GM12878 (cell line): ENCODE data around the gene SLC34A1. TPM values are rescaled to one million over a fixed set of nuclear protein-coding genes. Genes with fewer than 3 reads are reported as not detected.

ENCODE experiments used
- ATAC-seq: fragments of 200-7000 bp; cut with Tn5 transposase; 3 replicates; pipeline ENCODE4 v1.9.1; 2020; ENCODE audit warnings: mild to moderate bottlenecking, moderate library complexity
- BruUV-seq: library from RNA; stranded (reverse); fragments of 400-500 nt; replicated peaks from 2 replicates; lab custom pipeline; 2021; lab: Mats Ljungman, UMichigan
- CTCF ChIA-PET: fragments of 300-600 bp; sonication (Branson Sonifier 250); formaldehyde crosslinking; extraction: SDS; loops from one replicate; lab custom pipeline; 2021; ENCODE audit warnings: inconsistent platforms; lab: Yijun Ruan, JAX
- POLR2A ChIA-PET: fragments of 350-600 bp; formaldehyde crosslinking; extraction: SDS; loops from one replicate; lab custom pipeline; 2021; ENCODE audit warnings: inconsistent platforms; lab: Charles Lee
- RAD21 ChIA-PET: fragments of 300-600 bp; sonication (Branson Sonifier 250); formaldehyde crosslinking; loops from one replicate; lab custom pipeline; 2023; ENCODE audit warnings: antibody characterized with exemption; ENCODE audit not compliant: unreplicated experiment; lab: Charles Lee
- SMC1A ChIA-PET: fragments of 300-600 bp; sonication (Branson Sonifier 250); formaldehyde crosslinking; loops from one replicate; lab custom pipeline; 2023; ENCODE audit not compliant: unreplicated experiment, uncharacterized antibody; lab: Charles Lee
- DNase-seq: peaks from one replicate; pipeline ENCODE4 v3.0.0-alpha.2; 2011; ENCODE audit warnings: low read depth, low spot score
- FAIRE-seq: peaks from 3 replicates; lab custom pipeline; 2011; peaks lifted over from hg19 to GRCh38; lab: Jason Lieb, UNC
- H2AFZ ChIP-seq: 2 replicates; pipeline ENCODE4 v1.6.0; 2011; ENCODE audit warnings: low read depth, low read length, control low read depth; ENCODE audit not compliant: control insufficient read depth
- H3K27ac ChIP-seq: 2 replicates; pipeline ENCODE4 v1.5.1; 2011; ENCODE audit warnings: control low read depth; ENCODE audit not compliant: control insufficient read depth, insufficient read depth
- H3K27me3 ChIP-seq, 2 experiments: replicated peaks in 1 of 2; 2 replicates each; pipeline versions ENCODE4 v1.6.0 to v1.6.1; 2011; ENCODE audit warnings: low read length in 1 of 2; ENCODE audit not compliant: control insufficient read depth in 2 of 2, insufficient read depth in 2 of 2
- H3K36me3 ChIP-seq, 2 experiments: 2 replicates each; pipeline ENCODE4 v1.5.1; 2011; ENCODE audit warnings: low read length in 1 of 2; ENCODE audit not compliant: control insufficient read depth in 2 of 2, insufficient read depth in 2 of 2
- H3K4me1 ChIP-seq: 2 replicates; pipeline ENCODE4 v1.6.1; 2011; ENCODE audit warnings: mild to moderate bottlenecking, low read length, moderate library complexity, mixed read lengths; ENCODE audit not compliant: control insufficient read depth, insufficient read depth
- H3K4me2 ChIP-seq: 2 replicates; pipeline ENCODE4 v1.6.0; 2011; ENCODE audit warnings: control low read depth; ENCODE audit not compliant: control insufficient read depth, insufficient read depth
- H3K4me3 ChIP-seq: fragments of 200-600 bp; sonication (generic); 2 replicates; pipeline ENCODE4 v1.5.1; 2016
- H3K79me2 ChIP-seq: 2 replicates; pipeline ENCODE4 v1.6.0; 2011; ENCODE audit warnings: low read length; ENCODE audit not compliant: control insufficient read depth, insufficient read depth
- H3K9ac ChIP-seq: 2 replicates; pipeline ENCODE4 v1.8.0; 2011; ENCODE audit warnings: low read length, control low read depth, mixed read lengths; ENCODE audit not compliant: control insufficient read depth, insufficient read depth
- H3K9me3 ChIP-seq: replicated peaks from 3 replicates; pipeline ENCODE4 v1.5.1; 2011; ENCODE audit warnings: mild to moderate bottlenecking, low read length; ENCODE audit not compliant: control insufficient read depth, insufficient read depth
- H4K20me1 ChIP-seq: 2 replicates; pipeline ENCODE4 v1.6.0; 2011; ENCODE audit not compliant: control insufficient read depth, insufficient read depth
- BACH1 ChIP-seq: fragments of 450-650 bp; IDR thresholded peaks from 2 replicates; pipeline ENCODE4 v1.6.1; 2017; ENCODE audit warnings: mild to moderate bottlenecking, borderline replicate concordance
- BCLAF1 ChIP-seq: fragments of 450-650 bp; IDR thresholded peaks from 2 replicates; pipeline ENCODE4 v1.6.1; 2017; ENCODE audit warnings: antibody characterized with exemption, mild to moderate bottlenecking, moderate library complexity
- CREM ChIP-seq: IDR thresholded peaks from 2 replicates; pipeline ENCODE4 v1.6.1; 2014; ENCODE audit warnings: antibody characterized with exemption, low read depth
- E4F1 ChIP-seq: fragments of 450-650 bp; IDR thresholded peaks from 2 replicates; pipeline ENCODE4 v1.6.1; 2018; ENCODE audit warnings: borderline replicate concordance, mild to moderate bottlenecking; ENCODE audit not compliant: partially characterized antibody
- HCFC1 ChIP-seq: fragments of 150-350 bp; IDR thresholded peaks from 2 replicates; pipeline ENCODE4 v1.6.1; 2014; ENCODE audit warnings: low read length
- IKZF1 ChIP-seq: fragments of 450-650 bp; conservative IDR thresholded peaks from 2 replicates; pipeline ENCODE4 v1.6.1; 2017; ENCODE audit warnings: antibody characterized with exemption, mild to moderate bottlenecking
- MAX ChIP-seq: IDR thresholded peaks from 2 replicates; pipeline ENCODE4 v1.6.1; 2012; ENCODE audit warnings: low read depth, low read length, improper control_type of control experiment
- MEF2B ChIP-seq: fragments of 450-650 bp; IDR thresholded peaks from 2 replicates; pipeline ENCODE4 v1.6.1; 2018; ENCODE audit warnings: mild to moderate bottlenecking, moderate library complexity; ENCODE audit not compliant: partially characterized antibody, poor library complexity, severe bottlenecking
- NR2C1 ChIP-seq: fragments of 450-650 bp; IDR thresholded peaks from 2 replicates; pipeline ENCODE4 v1.6.1; 2017; ENCODE audit warnings: antibody characterized with exemption, mild to moderate bottlenecking, moderate library complexity
- SIX5 ChIP-seq: IDR thresholded peaks from 2 replicates; pipeline ENCODE4 v1.6.1; 2011; ENCODE audit warnings: mild to moderate bottlenecking, low read depth, low read length, moderate library complexity; ENCODE audit not compliant: severe bottlenecking
- SMARCA5 ChIP-seq: fragments of 450-650 bp; IDR thresholded peaks from 2 replicates; pipeline ENCODE4 v1.6.1; 2017; ENCODE audit warnings: mild to moderate bottlenecking
- SUZ12 ChIP-seq: fragments of 200-600 bp; sonication (generic); IDR thresholded peaks from one replicate; pipeline ENCODE4 v1.6.1; 2018; ENCODE audit warnings: antibody characterized with exemption, mild to moderate bottlenecking; ENCODE audit not compliant: unreplicated experiment
- TCF3 ChIP-seq: IDR thresholded peaks from 2 replicates; pipeline ENCODE4 v1.6.1; 2012; ENCODE audit warnings: low read depth, mild to moderate bottlenecking, low read length, borderline replicate concordance; ENCODE audit not compliant: insufficient read depth
- ZSCAN29 ChIP-seq: fragments of 450-650 bp; IDR thresholded peaks from 2 replicates; pipeline ENCODE4 v1.6.1; 2017; ENCODE audit warnings: mild to moderate bottlenecking, moderate library complexity
- WGBS: methylation state at CpG from one replicate; pipeline ENCODE4 v1.1.6; 2016; ENCODE audit warnings: low lambda C conversion rate; ENCODE audit not compliant: insufficient replicate concordance, insufficient coverage; ENCODE audit errors: missing lambda C conversion rate; 5-methylcytosine and 5-hydroxymethylcytosine counted together
- in situ Hi-C: fragments of 300-500 bp; cut with MboI; formaldehyde crosslinking; loops from 9 replicates; pipeline ENCODE4 v1.14.3; 2018; ENCODE audit warnings: mixed read lengths
- intact Hi-C: fragments of 100-400 bp; cut with micrococcal nuclease; formaldehyde crosslinking; loops from one replicate; pipeline ENCODE4 v1.14.2; 2022; ENCODE audit not compliant: unreplicated experiment
- polyA plus RNA-seq, 11 experiments: library from polyadenylated mRNA; depleted of rRNA in 4 of 11; unstranded in 6 of 11; stranded (reverse) in 5 of 11; fragments of >200 nt; fragmentation: Nextera tagmentation in 4 of 11; fragmentation: Illumina TruSeq in 1 of 11; extraction: Ambion mirVana in 4 of 11; extraction: Trizol in 1 of 11; gene quantifications; 1 replicate in 1 of 11; 2 replicates in 10 of 11; pipeline versions ENCODE4 v1.2.1 to v1.2.3, GENCODE V29; 2011 to 2016; ENCODE audit warnings: inconsistent platforms in 2 of 11, missing spikeins in 2 of 11, low read depth in 1 of 11
- total RNA-seq, 4 experiments: library from RNA; depleted of rRNA in 3 of 4; stranded (reverse); fragments of >200 nt in 3 of 4; fragmentation: Illumina TruSeq in 1 of 4; extraction: Trizol in 1 of 4; gene quantifications; 2 replicates each; pipeline versions ENCODE4 v1.2.1 to v1.2.3, GENCODE V29; 2013 to 2021
- TF ChIP-seq, protein P1 (sequence below): fragments of 450-650 bp; IDR thresholded peaks from 2 replicates; pipeline ENCODE4 v1.6.1; 2016; ENCODE audit warnings: mild to moderate bottlenecking

The SLC34A1 gene
- total and polyA plus RNA-seq, 10 of the 15 experiments (the other 5 are each of a cell fraction or from before 2014, with no cell fraction given): 0.03 to 0.14 (median 0.09) TPM; not detected in 2

- H3K27ac ChIP-seq: peak within 1 kb of the TSS; percentile 99
- BruUV-seq: no TSS peak
- peak within 1 kb of the TSS; percentile 93 for H3K9ac ChIP-seq
- peak within 1 kb of the TSS; percentile 100 for H3K4me2 ChIP-seq
- ChIA-PET SMC1A (interaction anchor here (0.8 to 7.5 kb wide), 13 partner anchors 10 to 81 kb away, joined by 3 to 64 read pairs (median 4); partner anchors contain the start of genes PFN3 and PRR7), CTCF (interaction anchor here (0.6 to 13.2 kb wide), 11 partner anchors 12 to 327 kb away, joined by 3 to 188 read pairs (median 10); partner anchors contain the start of genes PFN3 and PRR7), RAD21 (interaction anchor here (0.6 to 11.0 kb wide), 11 partner anchors 14 to 82 kb away, joined by 3 to 288 read pairs (median 7); partner anchors contain the start of gene PRR7), POLR2A (interaction anchor here (0.6 to 13.4 kb wide), 17 partner anchors 11 to 888 kb away, joined by 3 to 358 read pairs (median 4); partner anchors contain the start of genes DOK3, F12, PDLIM7 and PFN3)
- no peak for DNase-seq
- no peaks in the 10 kb centered on the region for H3K36me3 ChIP-seq
- peak; percentile 0; the same call in 1 of the 3 replicates for ATAC-seq
- no peaks in the 10 kb centered on the region for H3K9me3 ChIP-seq
- H4K20me1 ChIP-seq: no peaks in the 10 kb centered on the region
- intact Hi-C loops (loop anchor here (1.0 to 2.0 kb wide), 3 partner anchors 14 to 28 kb away; no protein-coding TSS in a partner anchor), in situ Hi-C loops (no loop called here)
- H3K4me1 ChIP-seq: peaks cover 45% of the 10 kb centered on the region
- FAIRE-seq: no peak
- H2AFZ ChIP-seq: peak within 1 kb of the TSS; percentile 95
- under 1% methylated on average over 38 of the region's 82 CpGs for WGBS
- no peaks in the 10 kb centered on the region for H3K27me3 ChIP-seq
- peak within 1 kb of the TSS; percentile 83 for H3K4me3 ChIP-seq
- H3K79me2 ChIP-seq: peaks cover 46% of the 10 kb centered on the region
- TF ChIP-seq SUZ12 (no peak), BACH1 (peak; percentile 82; the same call in 1 of the 2 replicates), ZSCAN29 (peak; percentile 71; the same call in 1 of the 2 replicates), E4F1 (no peak), MAX (no peak; the same call in 1 of the 2 replicates), SMARCA5 (peak; percentile 91), MEF2B (no peak), TCF3 (0 out of 2 replicates have a peak, but pooled peaks have one; percentile 10), IKZF1 (peak; percentile 85), NR2C1 (peak; percentile 35), BCLAF1 (0 out of 2 replicates have a peak, but pooled peaks have one; percentile 18), HCFC1 (0 out of 2 replicates have a peak, but pooled peaks have one; percentile 10), SIX5 (no peak), CREM (no peak; the same call in 1 of the 2 replicates)
- TF ChIP-seq, protein P1, sequence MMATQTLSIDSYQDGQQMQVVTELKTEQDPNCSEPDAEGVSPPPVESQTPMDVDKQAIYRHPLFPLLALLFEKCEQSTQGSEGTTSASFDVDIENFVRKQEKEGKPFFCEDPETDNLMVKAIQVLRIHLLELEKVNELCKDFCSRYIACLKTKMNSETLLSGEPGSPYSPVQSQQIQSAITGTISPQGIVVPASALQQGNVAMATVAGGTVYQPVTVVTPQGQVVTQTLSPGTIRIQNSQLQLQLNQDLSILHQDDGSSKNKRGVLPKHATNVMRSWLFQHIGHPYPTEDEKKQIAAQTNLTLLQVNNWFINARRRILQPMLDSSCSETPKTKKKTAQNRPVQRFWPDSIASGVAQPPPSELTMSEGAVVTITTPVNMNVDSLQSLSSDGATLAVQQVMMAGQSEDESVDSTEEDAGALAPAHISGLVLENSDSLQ: no peak
Measured at GRCh38 chr5:177426566-177427210, 42.5 kb downstream of the SLC34A1 start, which contains the start of gene GRK6. GRK6 (plus strand) TSS chr5:177426676; CDS start chr5:177426846, 170 bp downstream.
